OCI-LY3 (cell line): Measurements from ENCODE around the gene ATXN7L3.

Experiments
- H2AFZ ChIP-seq: fragments of 200-600, 300-600 bp; shearing (Covaris generic); 2 replicates; pipeline ENCODE4 v1.6.0; 2014; ENCODE audit warnings: antibody characterized with exemption, low read depth, low read length
- H3K27ac ChIP-seq: fragments of 200-600, 300-600 bp; sonication (generic); 2 replicates; pipeline ENCODE4 v1.5.1; 2014; ENCODE audit warnings: mild to moderate bottlenecking, low read length, moderate library complexity, mixed read lengths
- H3K27me3 ChIP-seq: fragments of 200-600, 300-600 bp; sonication (generic); 2 replicates; pipeline ENCODE4 v1.6.1; 2014; ENCODE audit warnings: low read depth, low read length, mixed read lengths
- H3K36me3 ChIP-seq: fragments of 200-600, 300-600 bp; sonication (generic); replicated peaks from 2 replicates; pipeline ENCODE3; 2014; ENCODE audit warnings: low read depth, low read length, mixed read lengths
- H3K4me1 ChIP-seq: fragments of 300-600, 200-600 bp; sonication (generic); 2 replicates; pipeline ENCODE4 v1.6.1; 2014; ENCODE audit warnings: low read length, mixed read lengths
- H3K4me2 ChIP-seq: fragments of 200-600, 300-600 bp; sonication (generic); 2 replicates; pipeline ENCODE4 v1.6.1; 2014; ENCODE audit warnings: low read length, mixed read lengths
- H3K4me3 ChIP-seq: fragments of 300-600, 200-600 bp; sonication (generic); 2 replicates; pipeline ENCODE4 v1.5.1; 2014; ENCODE audit warnings: antibody characterized with exemption, mild to moderate bottlenecking, low read length, moderate library complexity
- H3K79me2 ChIP-seq: fragments of 300-600, 200-600 bp; shearing (Covaris generic); 2 replicates; pipeline ENCODE4 v1.6.1; 2014; ENCODE audit warnings: mild to moderate bottlenecking, low read length, mixed read lengths
- H3K9ac ChIP-seq: fragments of 300-600, 200-600 bp; shearing (Covaris generic); 2 replicates; pipeline ENCODE4 v1.6.0; 2014; ENCODE audit warnings: mild to moderate bottlenecking, low read length, moderate library complexity
- H3K9me3 ChIP-seq: fragments of 200-600, 300-600 bp; shearing (Covaris generic); 2 replicates; pipeline ENCODE4 v1.6.1; 2014; ENCODE audit warnings: low read length, mixed read lengths; ENCODE audit not compliant: insufficient read depth
- H4K20me1 ChIP-seq: fragments of 200-600, 300-600 bp; sonication (generic); 2 replicates; pipeline ENCODE4 v1.6.1; 2016; ENCODE audit warnings: low read length, mixed read lengths; ENCODE audit not compliant: insufficient read depth
- EZH2phosphoT487 ChIP-seq: fragments of 200-600 bp; shearing (Covaris generic); IDR thresholded peaks from 2 replicates; pipeline ENCODE4 v1.6.1; 2018; ENCODE audit warnings: antibody characterized with exemption, mixed run types, low read depth
- TF ChIP-seq, protein P1 (sequence below): fragments of 200-600, 300-600 bp; sonication (generic); IDR thresholded peaks from 2 replicates; pipeline ENCODE4 v1.5.1; 2014; ENCODE audit warnings: antibody characterized with exemption, low read length, low read depth

The ATXN7L3 gene, protein sequence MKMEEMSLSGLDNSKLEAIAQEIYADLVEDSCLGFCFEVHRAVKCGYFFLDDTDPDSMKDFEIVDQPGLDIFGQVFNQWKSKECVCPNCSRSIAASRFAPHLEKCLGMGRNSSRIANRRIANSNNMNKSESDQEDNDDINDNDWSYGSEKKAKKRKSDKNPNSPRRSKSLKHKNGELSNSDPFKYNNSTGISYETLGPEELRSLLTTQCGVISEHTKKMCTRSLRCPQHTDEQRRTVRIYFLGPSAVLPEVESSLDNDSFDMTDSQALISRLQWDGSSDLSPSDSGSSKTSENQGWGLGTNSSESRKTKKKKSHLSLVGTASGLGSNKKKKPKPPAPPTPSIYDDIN

DNA sequence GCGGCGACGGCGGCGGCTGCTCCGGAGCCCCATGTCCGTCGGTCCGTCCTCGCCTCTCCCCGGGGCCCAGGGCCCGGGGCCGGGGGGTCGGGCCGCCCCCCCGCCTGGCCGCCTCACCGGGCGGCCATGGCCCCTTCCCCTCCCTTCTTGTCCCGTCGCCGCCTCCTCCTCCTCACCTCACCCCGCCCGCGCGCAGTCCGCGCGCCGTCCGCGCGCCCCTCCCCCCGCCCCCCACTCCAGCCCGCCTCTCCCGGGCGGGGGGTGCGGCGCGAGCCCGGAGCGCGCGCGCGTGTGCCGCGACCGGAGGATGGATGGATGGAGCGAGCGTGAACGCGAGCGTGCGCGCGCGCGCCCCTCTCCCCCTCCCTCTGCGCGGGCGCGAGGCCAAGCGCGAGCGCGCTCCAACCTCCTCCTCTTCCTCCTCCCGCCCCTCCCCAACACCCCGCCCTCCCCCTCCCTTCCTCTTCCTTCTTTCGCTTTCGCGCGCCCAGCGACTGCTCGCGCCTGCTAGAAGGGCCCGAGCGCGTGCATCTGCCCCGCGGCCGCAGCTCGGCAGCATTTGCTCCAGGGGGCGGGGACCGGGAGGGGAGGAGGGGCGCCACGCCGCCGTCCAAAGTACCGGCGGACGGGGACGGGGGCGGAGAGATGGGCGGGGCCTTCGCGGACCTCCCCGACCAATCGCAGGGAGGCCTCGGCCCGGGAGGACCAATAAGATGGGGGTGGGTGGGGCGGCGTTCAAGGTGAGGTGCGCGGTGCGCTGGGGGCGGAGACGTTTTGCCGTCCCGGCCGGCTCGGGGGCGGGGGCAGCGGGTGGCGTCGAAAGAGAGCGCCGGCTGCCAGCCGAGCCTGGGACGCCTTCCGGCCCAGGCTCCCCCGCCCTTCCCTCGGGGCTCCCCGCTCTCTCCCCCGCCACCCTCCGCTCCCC, at the start of gene ATXN7L3:
Gene ATXN7L3, minus strand, starts transcription at position 332 of the 925 bp plus-strand sequence. CDS start 1,814 bp downstream, outside the sequence.
- Histone ChIP-seq H3K27me3 (no peaks in the 10 kb centered on the region), H3K9me3 (no peaks in the 10 kb centered on the region), H2AFZ (no peak within 1 kb of the TSS)

DNA sequence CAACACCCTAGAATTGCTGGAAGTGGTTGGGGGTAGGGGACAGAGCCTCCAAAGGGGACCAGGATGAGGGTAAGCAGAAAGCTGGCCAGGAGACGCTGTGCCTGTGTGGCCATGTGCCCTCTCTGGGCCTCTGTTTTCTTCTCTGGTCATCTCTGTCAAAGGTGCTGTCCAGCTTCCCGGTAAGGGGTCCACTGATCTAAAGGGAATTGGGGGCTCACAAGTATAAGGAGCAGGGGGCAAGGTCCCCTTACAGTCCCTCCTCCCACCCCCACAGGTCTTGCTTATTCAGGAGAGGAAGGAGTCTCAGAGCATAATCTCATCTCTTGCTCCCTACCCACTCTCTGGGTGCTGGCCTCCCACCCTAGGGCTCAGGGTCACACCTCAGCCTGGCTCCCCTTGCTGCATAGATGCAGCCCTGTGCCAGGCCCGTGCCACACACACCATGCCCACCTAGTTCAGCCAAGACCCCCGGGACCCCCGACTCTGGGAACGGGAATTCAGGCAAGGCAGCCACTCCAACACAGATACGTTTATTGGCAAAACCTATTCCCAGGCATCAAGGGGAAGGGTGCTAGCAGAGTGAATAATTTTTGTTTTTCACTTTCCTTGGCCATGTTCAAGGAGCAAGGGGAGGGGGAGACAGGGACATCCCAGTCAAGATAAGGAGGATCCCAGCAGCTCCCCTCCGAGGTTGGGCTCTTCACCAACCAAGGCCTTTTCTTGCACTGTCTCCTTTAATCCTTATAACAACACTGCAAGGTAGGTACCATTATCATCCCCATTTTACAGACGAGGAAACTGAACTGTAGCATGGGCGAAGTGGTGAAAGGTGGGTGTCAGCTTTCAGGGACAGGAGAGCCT, 48.4 kb upstream of the ATXN7L3 start:
- no peak for TF ChIP-seq EZH2phosphoT487
- TF ChIP-seq, protein P1, sequence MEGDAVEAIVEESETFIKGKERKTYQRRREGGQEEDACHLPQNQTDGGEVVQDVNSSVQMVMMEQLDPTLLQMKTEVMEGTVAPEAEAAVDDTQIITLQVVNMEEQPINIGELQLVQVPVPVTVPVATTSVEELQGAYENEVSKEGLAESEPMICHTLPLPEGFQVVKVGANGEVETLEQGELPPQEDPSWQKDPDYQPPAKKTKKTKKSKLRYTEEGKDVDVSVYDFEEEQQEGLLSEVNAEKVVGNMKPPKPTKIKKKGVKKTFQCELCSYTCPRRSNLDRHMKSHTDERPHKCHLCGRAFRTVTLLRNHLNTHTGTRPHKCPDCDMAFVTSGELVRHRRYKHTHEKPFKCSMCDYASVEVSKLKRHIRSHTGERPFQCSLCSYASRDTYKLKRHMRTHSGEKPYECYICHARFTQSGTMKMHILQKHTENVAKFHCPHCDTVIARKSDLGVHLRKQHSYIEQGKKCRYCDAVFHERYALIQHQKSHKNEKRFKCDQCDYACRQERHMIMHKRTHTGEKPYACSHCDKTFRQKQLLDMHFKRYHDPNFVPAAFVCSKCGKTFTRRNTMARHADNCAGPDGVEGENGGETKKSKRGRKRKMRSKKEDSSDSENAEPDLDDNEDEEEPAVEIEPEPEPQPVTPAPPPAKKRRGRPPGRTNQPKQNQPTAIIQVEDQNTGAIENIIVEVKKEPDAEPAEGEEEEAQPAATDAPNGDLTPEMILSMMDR: no peak
- no peak overlapping the region for H2AFZ ChIP-seq

More for the DNA sequence above, at the start of gene ATXN7L3:
- TF ChIP-seq, protein P1: no peak
- no peak for TF ChIP-seq EZH2phosphoT487
- H3K4me3 ChIP-seq: peak within 1 kb of the TSS; percentile 96
- H3K27ac ChIP-seq: peak within 1 kb of the TSS; percentile 91
- H3K36me3 ChIP-seq: peaks cover 18% of the 10 kb centered on the region
- peaks cover 22% of the 10 kb centered on the region for H3K4me1 ChIP-seq
- H3K9ac ChIP-seq: peak within 1 kb of the TSS; percentile 97
- peaks cover 28% of the 10 kb centered on the region for H3K79me2 ChIP-seq
- H3K4me2 ChIP-seq: peak within 1 kb of the TSS; percentile 95
- no peaks in the 10 kb centered on the region for H4K20me1 ChIP-seq

DNA sequence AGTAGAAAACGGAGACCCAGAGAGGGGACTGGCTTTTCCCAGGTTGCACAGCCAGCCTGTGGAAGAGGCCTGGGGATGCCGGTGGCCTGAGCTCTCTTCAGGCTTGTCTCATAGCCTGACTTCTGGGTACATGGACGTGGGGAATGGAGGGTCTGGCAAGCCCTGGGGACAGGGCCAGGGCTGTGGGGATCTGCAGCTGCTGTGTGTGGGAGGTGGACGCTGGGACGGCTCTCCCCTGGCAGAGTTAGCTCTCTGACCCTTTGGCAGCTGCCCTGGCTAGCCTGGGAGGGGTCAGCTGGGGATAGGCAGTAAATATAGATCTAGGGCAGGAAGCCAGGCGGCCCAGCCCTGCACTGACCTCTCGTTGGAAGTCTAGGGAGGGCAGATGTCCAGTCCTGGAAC, 47.8 kb upstream of the ATXN7L3 start:
- Histone ChIP-seq H3K36me3 (peaks cover 5% of the 10 kb centered on the region), H3K27me3 (no peaks in the 10 kb centered on the region), H3K9me3 (no peaks in the 10 kb centered on the region), H3K4me1 (peaks cover 51% of the 10 kb centered on the region), H3K9ac (no peak overlapping the region), H2AFZ (peak overlapping the region; percentile 90), H3K4me2 (no peak overlapping the region), H3K27ac (no peak overlapping the region), H3K4me3 (no peak overlapping the region), H3K79me2 (no peaks in the 10 kb centered on the region), H4K20me1 (no peaks in the 10 kb centered on the region)
- no peak for TF ChIP-seq EZH2phosphoT487
- TF ChIP-seq, protein P1: no peak

More for the DNA sequence above, 48.4 kb upstream of the ATXN7L3 start:
- Histone ChIP-seq H4K20me1 (no peaks in the 10 kb centered on the region), H3K4me3 (no peak overlapping the region), H3K36me3 (peaks cover 5% of the 10 kb centered on the region), H3K9ac (no peak overlapping the region), H3K4me2 (peak overlapping the region; percentile 26), H3K27me3 (no peaks in the 10 kb centered on the region), H3K9me3 (no peaks in the 10 kb centered on the region), H3K79me2 (no peaks in the 10 kb centered on the region), H3K4me1 (peaks cover 50% of the 10 kb centered on the region), H3K27ac (no peak overlapping the region)
